K562 (cell line): ENCODE data around the gene EWSR1. TPM values are rescaled to one million over a fixed set of nuclear protein-coding genes. Genes with fewer than 3 reads are reported as not detected.

Source experiments
- ATAC-seq: fragments of 200-7000 bp; cut with Tn5 transposase; 3 replicates; pipeline ENCODE4 v1.9.1; 2020; ENCODE audit warnings: moderate library complexity
- BruUV-seq: library from RNA; stranded (reverse); fragments of 400-500 nt; replicated peaks from 2 replicates; lab custom pipeline; 2021; lab: Mats Ljungman, UMichigan
- CTCF ChIA-PET: fragments of 300-600 bp; formaldehyde crosslinking; extraction: SDS; loops from one replicate; lab custom pipeline; 2021; ENCODE audit warnings: low intra/inter-chr PET ratio; lab: Yijun Ruan, JAX
- POLR2A ChIA-PET: fragments of 300-600, 350-650 bp; sonication (Branson Sonifier 250); formaldehyde crosslinking; extraction: SDS; loops from one replicate; lab custom pipeline; 2021; ENCODE audit warnings: antibody characterized with exemption, inconsistent platforms; lab: Yijun Ruan, JAX
- DNase-seq, 4 experiments: peaks; one replicate each; pipeline versions ENCODE4 v3.0.0 to v3.0.0-alpha.2; 2011 to 2018; ENCODE audit warnings: low spot score in 3 of 4, mixed read lengths in 3 of 4; ENCODE audit errors: extremely low read depth in 1 of 4
- FAIRE-seq: peaks from 2 replicates; lab custom pipeline; 2011; peaks lifted over from hg19 to GRCh38; lab: Jason Lieb, UNC
- H2AFZ ChIP-seq: 2 replicates; pipeline ENCODE4 v1.6.0; 2011; ENCODE audit warnings: low read depth, low read length, control low read depth, inconsistent platforms
- H3K27ac ChIP-seq: fragments of 200-600 bp; 3 replicates; pipeline ENCODE4 v1.8.0; 2011; ENCODE audit warnings: low read depth, mild to moderate bottlenecking, control low read depth, inconsistent platforms, low read length, moderate library complexity, mixed read lengths; ENCODE audit errors: extremely low read depth
- H3K27me3 ChIP-seq, 2 experiments: fragments of 300-600 bp in 1 of 2; 2 replicates in 1 of 2; 3 replicates in 1 of 2; pipeline versions ENCODE4 v1.6.0 to v1.8.0; 2011; ENCODE audit warnings: inconsistent platforms in 2 of 2, low read length in 2 of 2, mild to moderate bottlenecking in 1 of 2, mixed read lengths in 1 of 2, moderate library complexity in 1 of 2; ENCODE audit not compliant: control insufficient read depth in 2 of 2, insufficient read depth in 2 of 2
- H3K36me3 ChIP-seq: fragments of 300-600 bp; 3 replicates; pipeline ENCODE4 v1.8.0; 2011; ENCODE audit warnings: mild to moderate bottlenecking, low read length, inconsistent platforms; ENCODE audit not compliant: control insufficient read depth, insufficient read depth
- H3K4me1 ChIP-seq, 2 experiments: fragments of 200-600 bp in 1 of 2; replicated peaks in 1 of 2; 2 replicates in 1 of 2; 3 replicates in 1 of 2; pipeline versions ENCODE4 v1.5.1 to v1.8.0; 2011; ENCODE audit warnings: inconsistent platforms in 2 of 2, low read length in 2 of 2, mild to moderate bottlenecking in 1 of 2, mixed read lengths in 1 of 2, moderate library complexity in 1 of 2; ENCODE audit not compliant: control insufficient read depth in 2 of 2, insufficient read depth in 2 of 2
- H3K4me2 ChIP-seq: 2 replicates; pipeline ENCODE4 v1.6.1; 2011; ENCODE audit warnings: low read length, control low read depth, inconsistent platforms, mixed read lengths; ENCODE audit not compliant: insufficient read depth
- H3K4me3 ChIP-seq: fragments of 200-600 bp; sonication (generic), shearing (Covaris generic); 2 replicates; pipeline ENCODE4 v1.5.1; 2016; ENCODE audit warnings: control low read depth, inconsistent platforms
- H3K79me2 ChIP-seq: fragments of 200-600 bp; 3 replicates; pipeline ENCODE4 v1.8.0; 2011; ENCODE audit warnings: low read length, inconsistent platforms; ENCODE audit not compliant: control insufficient read depth, insufficient read depth
- H3K9ac ChIP-seq, 2 experiments: 2 replicates each; pipeline versions ENCODE4 v1.6.0 to v1.6.1; 2011; ENCODE audit warnings: low read depth in 2 of 2, low read length in 2 of 2, control low read depth in 1 of 2, inconsistent platforms in 1 of 2, mild to moderate bottlenecking in 1 of 2, mixed read lengths in 1 of 2; ENCODE audit not compliant: insufficient read depth in 1 of 2
- H3K9me1 ChIP-seq: one replicate; pipeline ENCODE4 v1.6.0; 2011; ENCODE audit warnings: inconsistent platforms, mild to moderate bottlenecking, low read length, moderate library complexity; ENCODE audit not compliant: control insufficient read depth, insufficient read depth
- H3K9me3 ChIP-seq: replicated peaks from 2 replicates; pipeline ENCODE4 v1.5.1; 2011; ENCODE audit warnings: low read depth, low read length, inconsistent platforms; ENCODE audit not compliant: control insufficient read depth, insufficient read depth
- H4K20me1 ChIP-seq: replicated peaks from 2 replicates; pipeline ENCODE4 v1.6.1; 2011; ENCODE audit warnings: low read length, inconsistent platforms, mixed read lengths; ENCODE audit not compliant: control insufficient read depth, insufficient read depth
- ARID2 ChIP-seq: fragments of 450-650 bp; IDR thresholded peaks from 2 replicates; pipeline ENCODE4 v1.6.1; 2017; ENCODE audit warnings: antibody characterized with exemption, mild to moderate bottlenecking
- BACH1 ChIP-seq: fragments of 200-800 bp; sonication (Bioruptor generic); IDR thresholded peaks from 2 replicates; pipeline ENCODE4 v1.6.1; 2016; ENCODE audit warnings: missing genetic modification characterization, missing compliant biosample characterization
- CCNT2 ChIP-seq: IDR thresholded peaks from 2 replicates; pipeline ENCODE4 v1.6.1; 2011; ENCODE audit warnings: borderline replicate concordance, low read depth, mild to moderate bottlenecking, moderate library complexity, mixed read lengths, low read length; ENCODE audit not compliant: insufficient read length; ENCODE audit errors: extremely low read depth
- COPS2 ChIP-seq: fragments of 450-650 bp; conservative IDR thresholded peaks from 2 replicates; pipeline ENCODE4 v1.6.1; 2016; ENCODE audit warnings: mild to moderate bottlenecking, moderate library complexity
- GABPA ChIP-seq: fragments of 200-800 bp; sonication (Bioruptor generic); conservative IDR thresholded peaks from 2 replicates; pipeline ENCODE4 v1.6.1; 2016; ENCODE audit warnings: low read depth, missing genetic modification characterization, missing compliant biosample characterization
- HDAC2 ChIP-seq: fragments of 450-650 bp; IDR thresholded peaks from 2 replicates; pipeline ENCODE4 v1.6.1; 2016; ENCODE audit warnings: mild to moderate bottlenecking
- LCOR ChIP-seq: sonication (generic); formaldehyde crosslinking; IDR thresholded peaks from 2 replicates; pipeline ENCODE4 v1.8.0; 2022; ENCODE audit warnings: mild to moderate bottlenecking, missing genetic modification reagents
- LEF1 ChIP-seq: fragments of 450-650 bp; IDR thresholded peaks from 2 replicates; pipeline ENCODE4 v1.6.1; 2016; ENCODE audit warnings: mild to moderate bottlenecking
- MTF1 ChIP-seq: fragments of 250-450 bp; sonication (Bioruptor Pico); IDR thresholded peaks from 2 replicates; pipeline ENCODE4 v1.9.0; 2021; ENCODE audit warnings: moderate library complexity, mild to moderate bottlenecking, inconsistent platforms, borderline replicate concordance
- RBM14 ChIP-seq: fragments of 200-400 bp; formaldehyde crosslinking; IDR thresholded peaks from 2 replicates; pipeline ENCODE4 v1.6.1; 2018; ENCODE audit warnings: low read depth, mild to moderate bottlenecking, low read length, moderate library complexity, borderline replicate concordance; ENCODE audit not compliant: insufficient read depth
- SRSF9 ChIP-seq: fragments of 200-400 bp; formaldehyde crosslinking; IDR thresholded peaks from 2 replicates; pipeline ENCODE4 v1.6.1; 2017; ENCODE audit warnings: low read depth, low read length, borderline replicate concordance
- STAT5A ChIP-seq: IDR thresholded peaks from 2 replicates; pipeline ENCODE4 v1.6.1; 2012; ENCODE audit warnings: low read length, inconsistent platforms, borderline replicate concordance
- TAF9B ChIP-seq: fragments of 450-650 bp; IDR thresholded peaks from 2 replicates; pipeline ENCODE4 v1.6.1; 2018; ENCODE audit warnings: mild to moderate bottlenecking; ENCODE audit not compliant: partially characterized antibody
- UBTF ChIP-seq, 2 experiments: IDR thresholded peaks; 2 replicates each; pipeline ENCODE4 v1.6.1; 2012; ENCODE audit warnings: improper control_type of control experiment in 2 of 2, low read depth in 2 of 2, low read length in 2 of 2, borderline replicate concordance in 1 of 2
- ZNF184 ChIP-seq: sonication (generic); formaldehyde crosslinking; IDR thresholded peaks from 2 replicates; pipeline ENCODE4 v1.5.0; 2020; ENCODE audit warnings: missing genetic modification reagents
- ZNF398 ChIP-seq: fragments of 250-450 bp; sonication (Bioruptor Pico); IDR thresholded peaks from 2 replicates; pipeline ENCODE4 v1.8.0; 2021; ENCODE audit warnings: moderate library complexity, mild to moderate bottlenecking, inconsistent platforms
- ZNF431 ChIP-seq: sonication (generic); formaldehyde crosslinking; IDR thresholded peaks from 2 replicates; pipeline ENCODE4 v1.8.0; 2022; ENCODE audit warnings: mild to moderate bottlenecking, missing genetic modification reagents
- ZNF507 ChIP-seq: conservative IDR thresholded peaks from 2 replicates; pipeline ENCODE4 v1.6.1; 2017; ENCODE audit warnings: missing genetic modification characterization, missing compliant biosample characterization
- ZNF77 ChIP-seq: fragments of 250-450 bp; sonication (Bioruptor Pico); IDR thresholded peaks from 2 replicates; pipeline ENCODE4 v1.5.0; 2020
- ZNF785 ChIP-seq: fragments of 250-450 bp; sonication (Bioruptor Pico); IDR thresholded peaks from 2 replicates; pipeline ENCODE4 v1.4.0; 2020; ENCODE audit warnings: mild to moderate bottlenecking
- WGBS: fragments of 100-300 bp; shearing (Covaris generic); methylation state at CpG from one replicate; pipeline ENCODE4 v1.1.6; 2016; ENCODE audit warnings: low coverage, mixed read lengths; ENCODE audit not compliant: insufficient coverage; ENCODE audit errors: missing lambda C conversion rate; 5-methylcytosine and 5-hydroxymethylcytosine counted together
- in situ Hi-C: fragments of 300-500 bp; cut with MboI; formaldehyde crosslinking; loops from 4 replicates; pipeline ENCODE4 v1.15.0; 2018; ENCODE audit warnings: inconsistent platforms, mixed read lengths
- intact Hi-C: fragments of 100-400 bp; cut with micrococcal nuclease; formaldehyde crosslinking; loops from 2 replicates; pipeline ENCODE4 v1.14.2; 2022
- polyA plus RNA-seq, 8 experiments: library from polyadenylated mRNA; depleted of rRNA in 4 of 8; stranded (reverse) in 5 of 8; unstranded in 3 of 8; fragments of >200 nt; fragmentation: Nextera tagmentation in 2 of 8; fragmentation: Illumina TruSeq in 1 of 8; extraction: Ambion mirVana in 2 of 8; extraction: Trizol in 1 of 8; gene quantifications; 2 replicates each; pipeline versions ENCODE4 v1.2.1 to v1.2.3, GENCODE V29; 2011 to 2014; ENCODE audit warnings: inconsistent platforms in 1 of 8, missing spikeins in 1 of 8
- total RNA-seq, 7 experiments: library from RNA; depleted of rRNA in 6 of 7; stranded (reverse); fragments of >200 nt in 6 of 7; fragmentation: Illumina TruSeq in 2 of 7; extraction: Trizol in 2 of 7; gene quantifications; 2 replicates each; pipeline versions ENCODE4 v1.2.1 to v1.2.3, GENCODE V29; 2011 to 2021; ENCODE audit warnings: low replicate concordance in 1 of 7

The EWSR1 gene
- total and polyA plus RNA-seq, 9 of the 15 experiments (the other 6 are each of a cell fraction or from before 2014, with no cell fraction given) = 83.3 to 450 (median 239) TPM

- TF ChIP-seq CCNT2 (no peak), ZNF431 (CRISPR knock-in tag) (no peak), HDAC2 (no peak), LCOR (no peak), ZNF785 (no peak), GABPA (no peak)
Measured at GRCh38 chr22:29332886-29333496, 64.9 kb downstream of the EWSR1 start (continued).

DNA sequence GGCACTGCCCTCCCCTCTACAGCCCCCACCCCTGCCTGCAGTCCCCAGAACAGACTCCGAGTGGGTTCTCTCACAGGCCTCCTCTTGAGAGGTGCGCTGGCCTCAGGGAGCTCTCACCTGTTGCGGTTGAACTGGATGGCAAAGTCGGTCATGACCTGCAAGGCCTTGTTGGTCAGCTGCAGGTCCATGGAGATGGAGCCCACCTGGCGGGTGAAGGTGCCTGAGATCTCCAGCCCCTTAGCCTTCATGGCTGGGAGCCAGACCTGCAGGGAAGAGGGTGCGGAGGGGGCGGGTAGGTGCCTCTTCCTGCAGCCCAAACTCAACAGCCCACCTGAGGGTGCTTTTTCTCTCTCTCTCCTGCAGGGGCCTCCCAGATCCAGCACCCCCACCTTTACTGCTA lies 66.1 kb downstream of the EWSR1 start:
- FAIRE-seq (no peak), DNase-seq (no peak), ATAC-seq (no peak)
- in situ Hi-C loops = no loop called here
- Histone ChIP-seq H3K79me2 (no peaks in the 10 kb centered on the region), H3K4me3 (no peak overlapping the region), H3K36me3 (peaks cover 54% of the 10 kb centered on the region; the same call in 2 of the 3 replicates), H4K20me1 (no peaks in the 10 kb centered on the region), H3K27me3 (no peaks in the 10 kb centered on the region), H3K27ac (no peak overlapping the region), H3K4me2 (no peak overlapping the region), H3K9me1 (no peaks in the 10 kb centered on the region), H2AFZ (no peak overlapping the region), H3K9me3 (no peaks in the 10 kb centered on the region), H3K9ac (no peak overlapping the region), H3K4me1 (peaks cover 0 to 10% of the 10 kb centered on the region in 2 experiments; a peak in 2 of 5 replicates)
- intact Hi-C loops = no loop called here
- BruUV-seq = no TSS peak
- ChIA-PET CTCF (no interaction called here), POLR2A (no interaction called here)
- 80% methylated on average over 2 of the region's 7 CpGs for WGBS
- TF ChIP-seq STAT5A = no peak
- no peak for TF ChIP-seq LEF1
- TF ChIP-seq SRSF9 = no peak
- TF ChIP-seq UBTF (IDR thresholded peaks at IDR 0.05; ENCODE audit: borderline replicate concordance in 1 of 2, low read depth in 2 of 2, low read length in 2 of 2) = no peak
- no peak for TF ChIP-seq RBM14
- TF ChIP-seq COPS2 = no peak
- no peak for TF ChIP-seq ARID2
- TF ChIP-seq MTF1 (CRISPR knock-in tag) = no peak
- no peak for TF ChIP-seq BACH1 (tag)
- no peak for TF ChIP-seq ZNF77 (CRISPR knock-in tag)
- no peak for TF ChIP-seq ZNF184 (CRISPR knock-in tag)
- TF ChIP-seq ZNF398 (CRISPR knock-in tag) = no peak
- no peak for TF ChIP-seq TAF9B
- TF ChIP-seq ZNF507 = no peak
